ENCODE measurements around the gene HOXD4. TPM values are rescaled to one million over a fixed set of nuclear protein-coding genes. Genes with fewer than 3 reads are reported as not detected.

The HOXD4 gene
- total RNA-seq, 4 donors from 2014 or later: 1.6 to 4.8 (median 3.3) TPM

DNA sequence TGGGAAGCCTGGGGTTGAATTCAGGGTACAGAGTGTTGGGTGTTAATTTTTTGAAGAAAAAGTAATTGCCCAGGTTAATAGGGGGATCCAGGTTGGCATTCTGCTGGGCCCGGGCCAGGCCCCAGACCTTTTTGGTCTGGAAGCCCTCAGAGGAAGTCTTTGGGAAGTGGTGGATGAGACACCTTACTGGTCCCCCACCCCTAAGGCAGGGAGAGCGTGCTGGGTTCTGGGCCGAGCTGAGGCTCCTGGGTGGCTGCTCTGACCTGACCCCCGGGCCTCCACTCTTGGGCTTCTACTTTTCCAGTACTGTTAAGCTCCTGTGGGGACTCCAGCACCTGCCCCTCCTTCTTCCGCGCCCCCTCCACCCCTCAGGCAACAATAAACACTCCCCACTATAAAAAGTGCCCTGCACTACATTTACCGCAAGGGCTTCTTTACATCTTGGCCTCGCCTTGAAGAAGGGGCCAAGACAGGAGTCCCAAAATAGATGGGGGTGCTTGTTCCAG lies 5.0 kb downstream of the HOXD4 start:
- Histone ChIP-seq H3K27ac (no peak overlapping the region), H3K36me3 (no peaks in the 10 kb centered on the region), H3K9me3 (no peaks in the 10 kb centered on the region), H3K4me3 (replicated peaks in 1 of 3) (no peak overlapping the region), H3K27me3 (peaks cover 72% of the 10 kb centered on the region), H3K4me1 (peaks cover 7 to 32% of the 10 kb centered on the region in 2 donors)
- no peak for DNase-seq
- intact Hi-C loops (cut with DNase I): no loop called here
- no peak for TF ChIP-seq POLR2A (IDR thresholded peaks at IDR 0.05)
- TF ChIP-seq, protein P1, sequence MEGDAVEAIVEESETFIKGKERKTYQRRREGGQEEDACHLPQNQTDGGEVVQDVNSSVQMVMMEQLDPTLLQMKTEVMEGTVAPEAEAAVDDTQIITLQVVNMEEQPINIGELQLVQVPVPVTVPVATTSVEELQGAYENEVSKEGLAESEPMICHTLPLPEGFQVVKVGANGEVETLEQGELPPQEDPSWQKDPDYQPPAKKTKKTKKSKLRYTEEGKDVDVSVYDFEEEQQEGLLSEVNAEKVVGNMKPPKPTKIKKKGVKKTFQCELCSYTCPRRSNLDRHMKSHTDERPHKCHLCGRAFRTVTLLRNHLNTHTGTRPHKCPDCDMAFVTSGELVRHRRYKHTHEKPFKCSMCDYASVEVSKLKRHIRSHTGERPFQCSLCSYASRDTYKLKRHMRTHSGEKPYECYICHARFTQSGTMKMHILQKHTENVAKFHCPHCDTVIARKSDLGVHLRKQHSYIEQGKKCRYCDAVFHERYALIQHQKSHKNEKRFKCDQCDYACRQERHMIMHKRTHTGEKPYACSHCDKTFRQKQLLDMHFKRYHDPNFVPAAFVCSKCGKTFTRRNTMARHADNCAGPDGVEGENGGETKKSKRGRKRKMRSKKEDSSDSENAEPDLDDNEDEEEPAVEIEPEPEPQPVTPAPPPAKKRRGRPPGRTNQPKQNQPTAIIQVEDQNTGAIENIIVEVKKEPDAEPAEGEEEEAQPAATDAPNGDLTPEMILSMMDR (IDR thresholded peaks at IDR 0.05): no peak
- 21 to 45% methylated on average over 8 of the region's 8 CpGs for WGBS, 2 donors

DNA sequence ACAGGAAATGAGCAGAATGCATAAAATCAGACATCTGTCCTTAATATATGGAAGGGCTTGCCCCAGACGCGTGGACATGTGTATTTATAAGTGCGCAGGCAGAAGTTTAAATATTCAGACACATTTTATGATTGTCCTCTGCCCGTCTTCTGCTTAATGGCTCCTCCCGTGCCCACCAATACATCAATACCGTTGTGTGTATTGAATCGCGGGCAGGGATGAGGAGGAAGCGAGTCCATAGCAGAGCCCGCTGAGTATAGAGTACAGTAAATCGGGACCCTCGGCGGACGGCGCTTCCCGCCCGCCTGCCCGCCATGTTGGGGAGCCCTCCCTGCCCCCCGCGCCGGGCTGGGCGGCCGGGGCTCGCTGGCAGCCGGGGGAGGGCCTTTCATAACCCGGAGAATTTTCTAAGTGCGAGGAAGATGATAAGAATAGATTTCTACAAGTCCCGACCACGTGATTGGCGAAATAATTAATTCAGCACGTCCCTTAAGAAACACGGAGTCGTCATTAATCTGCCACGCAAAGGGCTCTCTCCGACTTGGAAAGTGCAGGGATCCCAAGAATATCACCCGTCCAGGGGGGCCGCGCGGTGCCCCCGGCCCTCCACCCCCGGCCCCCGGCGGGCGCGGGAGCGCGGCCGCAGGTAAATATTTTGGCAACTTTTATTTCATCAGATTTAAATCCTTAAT lies 5.6 kb downstream of the HOXD4 start, which contains the start of gene HOXD3:
TSS of gene HOXD3 (plus strand) at position 501 of the 692 bp plus-strand sequence. CDS start 11,808 bp downstream, outside the sequence.
- Histone ChIP-seq H3K4me3 (replicated peaks in 1 of 3) (no peak within 1 kb of the TSS), H3K36me3 (no peaks in the 10 kb centered on the region), H3K9me3 (no peaks in the 10 kb centered on the region), H3K27ac (no peak within 1 kb of the TSS), H3K27me3 (peaks cover 67% of the 10 kb centered on the region), H3K4me1 (peaks cover 7 to 27% of the 10 kb centered on the region in 2 donors)
- intact Hi-C loops (cut with DNase I): no loop called here
- WGBS, 2 donors: 12 to 16% methylated on average over 32 to 40 of the region's 48 CpGs
- no peak for DNase-seq
- TF ChIP-seq POLR2A (IDR thresholded peaks at IDR 0.05): no peak
- TF ChIP-seq, protein P1 (IDR thresholded peaks at IDR 0.05): no peak

GRCh38 chr2:176157499-176158185 lies 6.3 kb downstream of the HOXD4 start:
- Histone ChIP-seq H3K27ac (no peak overlapping the region), H3K4me3 (replicated peaks in 1 of 3) (no peak overlapping the region), H3K27me3 (peaks cover 66% of the 10 kb centered on the region), H3K4me1 (peaks cover 7 to 27% of the 10 kb centered on the region in 2 donors), H3K9me3 (no peaks in the 10 kb centered on the region), H3K36me3 (no peaks in the 10 kb centered on the region)
- TF ChIP-seq, protein P1 (IDR thresholded peaks at IDR 0.05): no peak
- no peak for TF ChIP-seq POLR2A (IDR thresholded peaks at IDR 0.05)
- intact Hi-C loops (cut with DNase I): no loop called here
- no peak for DNase-seq
- 6 to 17% methylated on average over 43 of the region's 43 CpGs for WGBS, 2 donors

- H3K27me3 ChIP-seq: peaks cover 69% of the 10 kb centered on the region
- no peaks in the 10 kb centered on the region for H3K9me3 ChIP-seq
- intact Hi-C loops (cut with DNase I): no loop called here
- 13 to 34% methylated on average over 22 of the region's 22 CpGs for WGBS, 2 donors
- peaks cover 7 to 31% of the 10 kb centered on the region in 2 donors for H3K4me1 ChIP-seq
- H3K36me3 ChIP-seq: no peaks in the 10 kb centered on the region
- no peak for TF ChIP-seq POLR2A (IDR thresholded peaks at IDR 0.05)
- TF ChIP-seq, protein P1 (IDR thresholded peaks at IDR 0.05): no peak
- no peak overlapping the region for H3K4me3 ChIP-seq (replicated peaks in 1 of 3)
- no peak for DNase-seq
- no peak overlapping the region for H3K27ac ChIP-seq
These were observed 6.8 kb downstream of the HOXD4 start for GRCh38 chr2:176158186-176158591.

Data from thyroid gland (tissue), 4 donors.